ENCODE data around the gene GRAPL.
"Not testable (repeated sequence)": the region's sequence is repeated elsewhere in the genome, so short reads cannot be mapped to it uniquely, and the experiment has no call there.

GRAPL gene

GRCh38 chr17:19137959-19138358 is 10.6 kb downstream of the GRAPL start:
- DNase-seq, result not testable (repeated sequence)

- DNase-seq, result not testable (repeated sequence)
Measured at GRCh38 chr17:19141366-19142155, 14.2 kb downstream of the GRAPL start.

DNA sequence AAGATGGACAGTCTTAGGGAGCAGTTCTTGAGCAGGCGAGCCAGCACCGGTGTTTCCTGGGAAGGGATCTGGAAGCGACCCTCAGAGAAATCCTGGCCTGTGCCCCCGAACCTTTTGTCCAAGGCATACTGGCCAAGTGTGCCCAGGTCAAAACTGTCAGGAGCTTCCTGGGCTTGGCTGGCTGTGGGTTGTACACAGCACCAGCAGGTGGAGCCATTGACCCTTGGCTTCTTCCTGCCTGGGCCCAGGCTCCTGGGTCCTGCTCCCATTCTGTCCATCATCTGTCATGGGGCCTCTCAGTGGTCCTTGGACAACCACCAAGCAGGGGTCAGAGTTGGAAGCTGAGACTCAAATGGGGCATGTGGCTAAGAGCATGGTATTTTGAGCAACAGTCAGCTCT is 15.0 kb downstream of the GRAPL start:
- peak; percentile 2 for DNase-seq

GRCh38 chr17:19143097-19143777 is 15.8 kb downstream of the GRAPL start:
- not testable (repeated sequence) for DNase-seq

- DNase-seq, result not testable (repeated sequence)
Measured at GRCh38 chr17:19144373-19144772, 17.0 kb downstream of the GRAPL start.

- DNase-seq, result not testable (repeated sequence)
Measured at GRCh38 chr17:19145471-19145870, 18.1 kb downstream of the GRAPL start.

DNA sequence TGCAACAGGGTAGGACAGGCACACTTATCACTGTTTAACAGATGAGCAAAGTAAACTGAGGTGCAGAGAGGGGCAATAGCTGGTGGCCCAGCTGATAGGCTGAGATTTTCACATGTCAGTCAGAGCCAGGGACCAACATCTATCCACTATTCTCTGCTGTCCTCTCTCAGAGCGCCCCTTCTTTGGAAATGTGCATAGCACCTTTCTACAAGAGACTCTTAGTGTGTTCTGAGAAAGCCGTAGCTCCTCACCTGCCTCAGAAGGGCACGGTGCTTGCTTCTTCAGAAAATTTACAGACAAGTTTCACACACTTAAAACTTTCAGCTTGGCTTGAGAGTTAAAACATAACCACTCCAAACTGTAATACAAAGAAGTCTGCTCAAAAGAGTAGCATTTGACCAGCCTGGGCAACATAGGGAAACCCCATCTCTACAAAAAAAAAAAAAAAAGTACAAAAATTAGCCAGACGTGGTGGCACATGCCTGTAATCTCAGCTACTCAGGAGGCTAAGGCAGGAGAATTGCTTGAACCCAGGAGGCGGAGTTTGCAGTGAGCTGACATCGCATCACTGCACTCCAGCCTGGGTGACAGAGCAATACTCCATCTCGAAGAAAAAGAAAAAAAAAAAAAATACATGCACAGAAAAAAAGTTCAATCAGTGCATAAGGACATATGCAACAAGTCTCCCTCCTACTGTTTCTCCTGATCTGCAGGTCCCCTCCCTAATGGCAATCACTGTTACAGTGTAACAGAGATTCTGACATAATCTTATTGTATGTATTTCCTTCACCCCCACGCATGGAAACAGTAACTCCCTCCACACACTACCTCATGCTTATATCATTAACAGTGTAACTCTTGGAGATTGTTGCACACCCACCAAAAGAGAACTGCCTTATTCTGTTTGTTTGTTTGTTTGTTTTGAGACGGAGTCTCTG is 23.6 kb downstream of the GRAPL start:
- DNase-seq, result not testable (repeated sequence)

- DNase-seq, result not testable (repeated sequence)
Measured at GRCh38 chr17:19157628-19158027, 30.2 kb downstream of the GRAPL start.

DNA sequence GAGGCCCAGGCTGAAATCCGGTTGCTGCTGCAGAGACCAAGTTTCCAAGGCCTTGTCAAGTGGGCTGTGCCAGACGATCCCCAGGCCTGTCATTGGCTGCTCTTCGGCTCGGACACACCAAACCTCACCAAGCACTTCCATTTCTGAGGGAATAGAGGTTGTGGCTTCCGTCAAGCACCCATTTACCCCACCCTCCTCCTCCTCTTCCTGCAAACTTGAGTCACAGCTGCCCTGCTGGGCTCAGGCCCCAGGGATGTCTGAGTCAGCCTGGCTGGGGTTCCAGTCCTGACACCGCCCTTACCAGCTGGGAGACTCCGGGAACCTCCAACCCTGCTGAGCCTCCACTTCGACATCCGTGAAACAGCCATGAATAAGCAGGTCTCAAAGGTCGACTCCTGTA is 31.1 kb downstream of the GRAPL start:
- DNase-seq, result not testable (repeated sequence)

- not testable (repeated sequence) for DNase-seq
Measured at GRCh38 chr17:19158938-19159337, 31.5 kb downstream of the GRAPL start.

GRCh38 chr17:19161308-19162107 is 34.1 kb downstream of the GRAPL start:
- DNase-seq, result not testable (repeated sequence)

- DNase-seq, result not testable (repeated sequence)
Measured at GRCh38 chr17:19162384-19163216, 35.2 kb downstream of the GRAPL start.

GRCh38 chr17:19174422-19174821 is 47.0 kb downstream of the GRAPL start:
- not testable (repeated sequence) for DNase-seq

DNA sequence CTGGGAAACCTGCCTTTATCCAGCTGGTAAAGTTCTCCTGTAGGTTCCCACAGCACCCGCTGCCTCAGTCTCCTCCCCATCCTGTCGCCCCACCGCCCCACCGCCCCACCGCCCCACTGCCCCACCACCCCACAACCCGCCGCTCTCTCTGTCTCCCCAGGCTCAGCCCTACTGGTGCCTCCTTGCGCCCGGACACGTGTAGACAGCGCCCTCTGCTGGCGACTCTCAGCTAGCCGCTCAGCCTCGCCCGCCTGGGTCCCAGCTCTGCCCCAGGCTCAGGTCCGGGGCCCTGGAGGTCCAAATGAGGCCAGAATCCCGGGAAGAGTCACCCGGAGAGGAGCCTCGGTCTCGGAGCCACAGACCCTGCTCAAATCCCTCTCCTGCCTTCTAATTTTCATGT is 48.0 kb downstream of the GRAPL start:
- DNase-seq, result not testable (repeated sequence)

- DNase-seq, result not testable (repeated sequence)
Measured at GRCh38 chr17:19181040-19181875, 53.9 kb downstream of the GRAPL start.

DNA sequence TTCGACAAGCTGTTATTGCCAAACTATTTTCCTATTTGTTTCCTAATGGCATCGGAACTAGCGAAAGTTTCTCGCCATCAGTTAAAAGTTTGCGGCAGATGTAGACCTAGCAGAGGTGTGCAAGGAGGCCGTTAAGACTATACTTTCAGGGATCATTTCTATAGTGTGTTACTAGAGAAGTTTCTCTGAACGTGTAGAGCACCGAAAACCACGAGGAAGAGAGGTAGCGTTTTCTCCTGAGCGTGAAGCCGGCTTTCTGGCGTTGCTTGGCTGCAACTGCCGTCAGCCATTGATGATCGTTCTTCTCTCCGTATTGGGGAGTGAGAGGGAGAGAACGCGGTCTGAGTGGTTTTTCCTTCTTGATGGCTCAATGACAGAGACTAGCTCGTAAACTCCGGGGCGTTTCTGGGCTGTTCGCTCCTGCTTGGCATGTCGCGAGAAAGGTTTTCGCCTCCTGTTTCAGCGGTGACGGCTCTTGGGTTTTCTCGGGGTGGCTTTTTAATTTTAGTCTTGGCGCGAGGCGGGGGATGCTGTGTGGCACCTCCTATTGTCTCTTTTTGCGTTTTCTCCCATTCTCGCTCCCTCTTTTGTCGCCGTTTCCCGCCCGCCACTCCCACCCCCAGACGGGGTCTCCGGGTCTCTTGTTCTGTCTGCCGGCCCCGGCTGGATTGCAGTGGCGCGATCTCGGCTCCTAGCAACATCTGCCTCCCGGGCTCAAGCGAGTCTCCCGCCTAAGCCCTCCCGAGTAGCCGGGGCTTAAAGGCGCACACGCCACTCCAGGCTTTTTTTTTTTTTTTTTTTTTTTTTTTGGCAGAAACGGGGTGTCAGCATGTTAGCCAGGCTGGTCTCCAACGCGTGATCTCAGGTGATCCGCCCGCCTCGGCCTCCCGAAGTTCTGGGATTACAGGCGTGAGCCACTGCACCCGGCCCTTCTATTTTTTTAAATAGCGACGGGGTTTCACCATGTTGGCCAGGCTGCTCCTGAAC is 60.8 kb downstream of the GRAPL start:
- not testable (repeated sequence) for DNase-seq

DNA sequence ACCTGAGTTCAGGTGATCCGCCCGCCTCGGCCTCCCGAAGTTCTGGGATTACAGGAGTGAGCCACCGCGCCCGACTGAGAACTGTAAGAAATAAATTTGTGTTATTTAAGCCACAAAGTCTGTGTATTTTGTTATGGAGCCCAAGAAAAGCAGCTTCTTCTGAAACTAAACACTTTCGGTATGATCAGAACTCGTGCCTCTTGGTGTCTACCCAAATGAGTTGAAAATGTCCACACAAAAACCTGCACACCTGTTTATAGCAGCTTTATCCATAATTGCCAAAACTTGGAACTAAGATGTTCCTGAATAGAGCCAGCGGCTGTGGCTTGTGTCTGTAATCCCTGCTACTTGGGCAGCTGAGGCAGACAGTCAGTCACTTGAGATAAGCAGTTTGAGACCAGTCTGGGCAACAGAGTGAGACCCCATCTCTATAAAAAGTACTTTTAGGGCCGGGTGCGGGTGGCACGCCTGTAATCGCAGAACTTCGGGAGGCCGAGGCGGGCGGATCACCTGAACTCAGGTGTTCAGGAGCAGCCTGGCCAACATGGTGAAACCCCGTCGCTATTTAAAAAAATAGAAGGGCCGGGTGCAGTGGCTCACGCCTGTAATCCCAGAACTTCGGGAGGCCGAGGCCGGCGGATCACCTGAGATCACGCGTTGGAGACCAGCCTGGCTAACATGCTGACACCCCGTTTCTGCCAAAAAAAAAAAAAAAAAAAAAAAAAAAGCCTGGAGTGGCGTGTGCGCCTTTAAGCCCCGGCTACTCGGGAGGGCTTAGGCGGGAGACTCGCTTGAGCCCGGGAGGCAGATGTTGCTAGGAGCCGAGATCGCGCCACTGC is 61.7 kb downstream of the GRAPL start:
- DNase-seq, result not testable (repeated sequence)

All from T-helper 9 cell (primary cell).